GM21576 (cell line): ENCODE data around the gene IFNA13.
A peak's percentile ranks its signal among the peaks of the same experiment; 100 is the strongest.

Source experiments
- ATAC-seq: cut with Tn5 transposase; IDR thresholded peaks from one replicate; pipeline ENCODE4 v1.9.1; 2021; ENCODE audit warnings: mild to moderate bottlenecking, moderate library complexity; ENCODE audit not compliant: unreplicated experiment

Gene IFNA13

GRCh38 chr9:21362287-21362686 lies 5.6 kb downstream of the IFNA13 start:
- ATAC-seq = no peak

DNA sequence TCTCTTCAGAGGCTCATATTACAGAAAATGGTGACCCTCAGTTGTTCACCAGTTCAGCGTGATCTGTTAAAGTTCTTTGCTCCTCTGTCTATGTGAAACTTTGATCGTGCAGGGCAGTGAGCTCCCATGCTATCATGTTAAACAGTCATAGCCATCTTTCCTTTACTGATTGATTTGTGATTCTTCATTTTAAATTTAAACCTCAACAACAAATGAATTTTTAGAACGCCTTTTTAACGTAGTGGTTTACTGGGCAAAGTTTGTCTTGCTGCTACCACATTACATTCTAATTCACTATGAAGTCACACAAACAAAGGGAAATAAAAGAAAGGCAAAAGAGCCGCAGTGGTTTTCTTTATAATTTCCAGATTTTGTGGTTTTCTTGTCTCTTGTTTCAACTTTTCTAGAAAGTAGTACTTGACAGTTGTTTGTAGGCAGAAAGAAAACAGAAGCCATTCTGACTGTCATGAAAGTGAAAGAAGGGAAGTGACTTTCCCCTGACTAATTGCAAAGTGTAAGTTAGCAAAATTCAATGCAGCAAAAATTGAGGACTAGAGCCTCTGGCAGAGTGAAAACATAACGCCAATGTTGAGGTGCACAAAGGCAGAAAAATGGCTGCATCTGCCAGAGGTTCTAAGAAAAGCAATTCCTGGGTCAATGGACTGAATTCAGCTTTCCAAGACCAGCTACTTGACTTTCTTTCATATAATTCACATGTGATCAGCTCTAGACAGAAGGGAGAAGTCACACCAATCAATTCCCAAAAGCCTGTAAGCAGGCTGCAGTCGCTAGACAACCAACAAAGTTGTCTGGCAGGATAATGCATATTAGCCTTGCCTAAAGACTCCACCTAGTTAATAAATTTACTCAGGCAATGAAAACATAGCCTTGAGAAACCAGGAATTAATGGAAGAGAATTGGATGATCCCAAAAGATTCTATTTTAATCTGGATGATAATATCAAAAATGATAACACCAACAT lies 10.1 kb downstream of the IFNA13 start:
- ATAC-seq = peak; percentile 93

GRCh38 chr9:21350787-21351186 lies 17.1 kb downstream of the IFNA13 start, which contains the start of gene IFNA6:
Gene IFNA6, minus strand, starts transcription at chr9:21350887. Its CDS starts 0 bp downstream, at chr9:21350887.
- ATAC-seq = no peak

DNA sequence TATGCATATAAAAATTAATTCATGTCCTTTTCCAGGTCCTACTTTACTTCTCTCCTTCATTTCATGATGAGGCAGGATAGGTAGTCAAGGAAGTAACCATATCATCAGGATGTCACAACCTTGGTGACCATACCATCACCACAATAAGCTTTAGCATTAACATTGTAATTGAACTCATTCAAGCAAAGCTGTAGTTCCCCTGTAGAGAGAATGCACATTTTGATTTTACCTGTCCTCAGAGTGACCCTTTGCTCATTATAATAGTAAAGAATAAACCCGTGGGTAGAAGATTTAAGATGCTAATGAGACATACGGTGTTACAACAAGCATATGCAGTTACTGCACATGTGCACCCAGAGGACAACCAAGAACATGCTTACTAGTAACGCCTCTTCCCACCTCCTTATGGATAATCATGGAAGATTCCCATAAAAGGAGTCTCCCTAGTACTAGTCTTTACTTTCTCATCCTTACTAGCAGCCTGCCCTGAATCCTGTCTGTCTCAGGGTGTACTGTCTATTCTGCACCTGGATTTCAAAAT lies 19.4 kb downstream of the IFNA13 start:
- ATAC-seq = no peak

GRCh38 chr9:21340735-21341134 lies 27.1 kb downstream of the IFNA13 start:
- no peak for ATAC-seq

DNA sequence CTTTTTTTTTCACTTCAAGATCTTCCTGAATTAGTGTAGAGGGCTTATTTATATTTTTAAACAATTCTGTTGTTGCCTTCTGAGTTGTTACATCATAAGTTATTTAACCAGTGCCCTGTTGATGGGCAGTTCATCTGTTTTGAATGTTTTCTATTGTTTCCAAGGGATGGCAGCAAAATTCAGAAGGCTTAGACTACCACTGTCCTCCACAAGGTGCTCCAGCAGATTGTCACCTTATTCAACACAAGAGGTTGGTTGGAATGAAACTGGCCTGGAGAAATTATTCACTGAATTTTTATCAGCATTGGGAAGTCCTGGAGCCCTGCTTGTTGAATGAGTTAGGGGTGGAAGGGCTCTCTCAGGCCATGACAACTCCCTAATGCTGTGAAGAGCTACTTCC lies 31.4 kb downstream of the IFNA13 start:
- ATAC-seq = no peak

GRCh38 chr9:21334701-21335632 lies 32.9 kb downstream of the IFNA13 start, which contains the start of gene KLHL9:
Gene KLHL9, minus strand, starts transcription at chr9:21335404. Its CDS starts 545 bp downstream, at chr9:21334859.
- peak; percentile 89 for ATAC-seq

DNA sequence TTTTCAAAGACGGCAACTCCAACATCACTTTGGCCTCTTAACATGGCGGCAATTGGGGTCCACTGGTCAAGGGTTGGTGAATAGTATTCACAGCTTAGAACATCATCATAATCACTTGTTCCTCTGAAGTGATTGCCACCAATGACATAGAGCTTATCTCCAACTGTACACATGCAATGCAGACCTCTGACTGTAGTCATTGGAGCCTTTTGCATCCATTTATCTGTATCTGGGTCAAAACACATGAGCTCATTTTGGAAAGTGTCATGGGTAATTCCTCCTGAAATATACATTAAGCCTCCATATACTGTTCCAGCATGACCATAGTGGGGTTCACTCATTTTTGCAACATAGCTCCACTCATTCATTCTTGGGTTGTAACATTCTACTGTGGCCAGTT lies 34.6 kb downstream of the IFNA13 start:
- no peak for ATAC-seq

DNA sequence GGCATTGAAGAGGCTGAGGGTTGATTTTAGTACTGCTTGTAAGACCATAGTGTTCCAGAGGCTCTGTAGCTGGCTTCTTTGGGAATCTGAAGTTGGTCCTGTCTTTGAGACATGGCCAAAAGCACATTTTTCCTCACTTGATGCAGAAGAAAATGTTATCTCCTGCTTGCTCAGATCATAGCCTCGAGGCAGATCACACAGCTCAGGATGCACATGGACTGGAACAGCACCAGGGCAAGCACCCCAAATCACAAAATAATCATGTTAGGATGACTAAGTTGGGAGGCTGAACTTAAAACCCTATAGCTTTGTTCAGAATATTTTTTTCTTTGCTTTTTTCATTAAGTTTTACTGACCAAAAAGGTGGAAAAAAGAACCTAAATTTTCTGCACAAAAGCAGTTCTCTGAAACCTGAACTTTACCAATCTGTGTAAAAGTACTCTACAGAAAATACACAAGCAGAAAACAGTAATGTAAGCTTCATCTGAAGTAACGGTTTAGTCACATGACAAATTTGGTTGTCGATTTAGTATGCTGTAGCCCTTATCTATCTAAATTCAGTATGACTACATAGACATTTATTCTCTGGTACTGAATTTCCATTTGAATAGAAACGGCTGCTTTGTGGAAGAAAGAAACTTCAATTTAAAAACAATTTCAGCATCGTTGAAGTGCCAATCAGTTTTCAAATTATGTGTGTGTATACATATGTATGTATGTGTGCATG lies 36.0 kb downstream of the IFNA13 start:
- ATAC-seq = no peak

GRCh38 chr9:21326526-21327139 lies 41.2 kb downstream of the IFNA13 start:
- ATAC-seq = peak; percentile 80

GRCh38 chr9:21324047-21324446 lies 43.8 kb downstream of the IFNA13 start:
- no peak for ATAC-seq

- no peak for ATAC-seq
These were observed 44.9 kb downstream of the IFNA13 start for GRCh38 chr9:21322911-21323461.

DNA sequence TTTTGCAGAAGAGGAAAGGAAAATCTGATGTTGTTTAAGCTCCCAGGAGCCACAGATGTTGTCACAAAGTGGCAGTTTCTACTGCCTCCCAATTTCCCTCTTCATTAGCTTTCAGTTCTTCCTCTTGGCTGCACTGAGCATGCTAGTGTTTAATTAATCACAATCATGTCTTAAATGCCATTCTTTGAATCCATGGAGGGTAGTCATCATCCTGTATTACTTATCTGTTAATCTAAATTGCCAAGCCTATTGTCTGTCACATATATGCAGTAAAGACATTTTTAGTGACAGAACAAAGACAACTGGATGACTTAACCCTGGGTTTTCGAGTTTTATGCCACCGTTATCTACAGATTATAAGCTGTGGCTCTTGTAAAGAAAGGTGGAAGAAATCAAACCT lies 47.4 kb downstream of the IFNA13 start:
- ATAC-seq = no peak

DNA sequence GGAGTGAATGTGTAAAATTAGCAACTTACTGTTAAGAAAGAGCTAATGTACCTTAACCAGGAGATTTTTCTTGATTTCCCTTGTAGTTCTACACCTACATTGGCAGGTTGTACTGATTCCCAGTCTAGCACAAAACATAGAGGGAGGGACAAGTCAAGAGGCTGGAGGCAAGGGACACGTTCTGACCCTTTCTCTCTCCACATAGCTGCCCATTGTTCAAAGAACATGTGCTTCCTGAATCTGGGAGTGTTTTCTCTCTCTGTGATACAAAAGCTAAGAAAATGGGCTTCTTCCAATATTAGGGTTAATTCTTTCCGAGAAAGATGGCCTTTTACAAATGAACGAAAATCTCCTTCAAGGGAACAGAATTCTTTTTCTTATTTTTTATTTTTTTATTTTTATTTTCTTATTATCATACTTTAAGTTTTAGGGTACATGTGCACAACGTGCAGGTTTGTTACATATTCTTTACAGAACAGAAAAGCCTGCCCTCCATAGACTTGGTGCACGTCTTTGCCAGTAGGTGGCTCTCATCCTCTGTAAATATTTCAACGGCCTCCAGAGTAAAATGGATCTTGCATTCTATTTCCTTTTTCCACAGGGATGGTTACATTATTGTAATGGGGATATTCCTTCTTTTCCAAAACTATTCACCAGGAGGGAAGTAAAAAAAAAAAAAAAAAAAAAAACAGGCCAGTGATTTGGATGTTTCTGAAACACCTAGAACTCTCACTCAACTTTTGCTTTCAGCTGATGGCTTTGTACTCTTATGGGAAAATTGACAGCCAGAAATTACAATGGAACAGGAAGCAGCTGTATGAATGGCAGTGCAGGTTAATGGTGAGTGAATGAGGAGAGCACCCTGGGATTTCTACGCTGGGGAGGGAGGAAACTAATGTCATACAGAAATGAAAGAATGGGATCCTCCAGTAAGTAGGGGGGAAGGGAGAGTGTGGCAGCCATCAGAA lies 49.6 kb downstream of the IFNA13 start:
- no peak for ATAC-seq
